Spleen (tissue), 11 donors: Measurements from ENCODE around the gene APOBEC3G. TPM values are rescaled to one million over a fixed set of nuclear protein-coding genes. Genes with fewer than 3 reads are reported as not detected.
"Not testable (repeated sequence)": the region's sequence is repeated elsewhere in the genome, so short reads cannot be mapped to it uniquely, and the experiment has no call there.

Experiments
- DNase-seq: peaks from one replicate; pipeline ENCODE4 v3.0.0-alpha.2; 2020
- H3K27ac ChIP-seq, 8 donors: fragments of 200-600 bp; sonication (generic) in 7 of 8; 1 replicate in 4 of 8; 2 replicates in 4 of 8; pipeline versions ENCODE4 v1.5.0 to v1.8.0; 2016 to 2021; ENCODE audit warnings: inconsistent platforms in 4 of 8, mild to moderate bottlenecking in 4 of 8, moderate library complexity in 1 of 8
- H3K27me3 ChIP-seq, 7 donors: fragments of 200-600 bp; sonication (generic) in 6 of 7; replicated peaks in 1 of 7; 1 replicate in 4 of 7; 2 replicates in 3 of 7; pipeline versions ENCODE4 v1.5.0 to v1.8.0; 2016 to 2021; ENCODE audit warnings: inconsistent platforms in 3 of 7, mild to moderate bottlenecking in 1 of 7
- H3K36me3 ChIP-seq, 6 donors: fragments of 200-600 bp; sonication (generic) in 5 of 6; 1 replicate in 4 of 6; 2 replicates in 2 of 6; pipeline versions ENCODE4 v1.5.0 to v1.8.0; 2016 to 2021; ENCODE audit warnings: inconsistent platforms in 2 of 6
- H3K4me1 ChIP-seq, 6 donors: fragments of 200-600 bp; sonication (generic) in 5 of 6; 1 replicate in 3 of 6; 2 replicates in 3 of 6; pipeline versions ENCODE4 v1.5.0 to v1.8.0; 2016 to 2021; ENCODE audit warnings: inconsistent platforms in 3 of 6
- H3K4me3 ChIP-seq, 8 donors: fragments of 200-600 bp; sonication (generic) in 7 of 8; 1 replicate in 4 of 8; 2 replicates in 4 of 8; pipeline versions ENCODE4 v1.5.0 to v1.8.0; 2016 to 2021; ENCODE audit warnings: inconsistent platforms in 4 of 8, mild to moderate bottlenecking in 4 of 8, moderate library complexity in 2 of 8
- H3K9me3 ChIP-seq, 8 donors: fragments of 200-600 bp; sonication (generic) in 7 of 8; 1 replicate in 4 of 8; 2 replicates in 4 of 8; pipeline versions ENCODE4 v1.5.0 to v1.8.0; 2016 to 2021; ENCODE audit warnings: inconsistent platforms in 4 of 8
- CTCF ChIP-seq, 11 experiments: fragments of 200-600 bp in 7 of 11; fragments of 450-650 bp in 4 of 11; sonication (generic) in 4 of 11; IDR thresholded peaks in 8 of 11; conservative IDR thresholded peaks in 3 of 11; 1 replicate in 7 of 11; 2 replicates in 4 of 11; pipeline versions ENCODE4 v1.4.0 to v1.8.0; 2016 to 2021; ENCODE audit warnings: antibody characterized with exemption in 11 of 11, inconsistent platforms in 4 of 11, mild to moderate bottlenecking in 1 of 11
- POLR2A ChIP-seq, 3 donors: fragments of 450-650 bp; IDR thresholded peaks; one replicate each; pipeline ENCODE4 v1.5.1; 2017; ENCODE audit warnings: antibody characterized with exemption in 3 of 3, mild to moderate bottlenecking in 1 of 3
- POLR2AphosphoS5 ChIP-seq, 3 donors: sonication (generic); formaldehyde crosslinking; IDR thresholded peaks; one replicate each; pipeline ENCODE4 v1.5.1; 2017; ENCODE audit warnings: antibody characterized with exemption in 3 of 3
- WGBS, 5 donors: extraction: QIAGEN DNeasy Blood & Tissue Kit in 3 of 5; methylation state at CpG; one replicate each; pipeline versions ENCODE4 v1.1.5 to v1.1.7; 2013 to 2018; 5-methylcytosine and 5-hydroxymethylcytosine counted together
- intact Hi-C: fragments of 100-400 bp; cut with DNase I; formaldehyde crosslinking; loops from one replicate; pipeline ENCODE4 v1.15.0; 2023; ENCODE audit warnings: low total_unique reads
- polyA plus RNA-seq, 3 donors: library from polyadenylated mRNA; stranded (reverse); fragments of 200-250 nt; gene quantifications; one replicate each; pipeline ENCODE4 v1.2.1, GENCODE V29; 2013
- total RNA-seq, 7 donors: library from RNA; depleted of rRNA in 3 of 7; stranded (reverse); fragments of >200 nt in 3 of 7; fragmentation: NEBNext Ultra II Directional in 4 of 7; extraction: Animal tissue kit (Norgen Biotek cat#: 25700) in 4 of 7; gene quantifications; one replicate each; pipeline versions ENCODE4 v1.1.0 to v1.2.1, GENCODE V29; 2016 to 2021
- donor health status: healthy with polysubstance abuse.
- donor health status: DM: no; HTN: no; CAD: no; lungs with moderate emphysema.
- donor health status: DM: no; HTN: no; CAD: no.
- donor health status: Bipolar disorder and iron deficiency.
- donor health status: healthy.
- donor health status: DM: no; HTN: no; CAD: no.
- donor health status: DM: yes; HTN: yes; CAD: no.

Gene APOBEC3G
- total and polyA plus RNA-seq, 10 donors = 44.3 to 72.8 (median 52.0) TPM

- DNase-seq, H3K27me3 ChIP-seq, H3K9me3 ChIP-seq: not testable (repeated sequence)
- intact Hi-C loops = loop anchor here (10.0 kb wide), 1 partner anchor 62 kb away; the partner anchor contains the start of gene APOBEC3C
- TF ChIP-seq POLR2AphosphoS5 (IDR thresholded peaks at IDR 0.05) = peak in 1 of 3 donors; percentile 12
- H3K4me3 ChIP-seq = peak overlapping the region in 5 of 8 donors; percentile 25 to 82 (median 60)
- H3K36me3 ChIP-seq = peaks cover 0 to 25% (median 6%) of the 10 kb centered on the region in 6 donors
- peaks cover 20 to 79% (median 57%) of the 10 kb centered on the region in 6 donors for H3K4me1 ChIP-seq
- 23 to 64% (median 37%) methylated on average over 9 to 22 of the region's 24 CpGs for WGBS, 5 donors
- peak overlapping the region; percentile 42 to 96 (median 90) for H3K27ac ChIP-seq
Observed at GRCh38 chr22:39076155-39077025, 685 bp upstream of the APOBEC3G start.

- intact Hi-C loops = loop anchor here (10.0 kb wide), 1 partner anchor 63 kb away; the partner anchor contains the start of gene APOBEC3C
- H3K27me3 ChIP-seq, H3K9me3 ChIP-seq, DNase-seq: not testable (repeated sequence)
- Histone ChIP-seq H3K4me1 (peaks cover 20 to 80% (median 56%) of the 10 kb centered on the region in 6 donors), H3K27ac (peak overlapping the region; percentile 36 to 96 (median 90)), H3K36me3 (peaks cover 0 to 41% (median 15%) of the 10 kb centered on the region in 6 donors), H3K4me3 (peak overlapping the region; percentile 46 to 82 (median 58))
- WGBS, 5 donors = 73 to 88% (median 83%) methylated on average over 12 of the region's 12 CpGs
Observed at GRCh38 chr22:39077912-39078311, 837 bp downstream of the APOBEC3G start.

GRCh38 chr22:39078329-39078728 is 1.3 kb downstream of the APOBEC3G start:
- peaks cover 20 to 82% (median 56%) of the 10 kb centered on the region in 6 donors for H3K4me1 ChIP-seq
- H3K27ac ChIP-seq = peak overlapping the region; percentile 36 to 96 (median 90)
- 79 to 88% (median 85%) methylated on average over 8 of the region's 8 CpGs for WGBS, 5 donors
- no peaks in the 10 kb centered on the region for H3K9me3 ChIP-seq
- intact Hi-C loops = loop anchor here (10.0 kb wide), 1 partner anchor 64 kb away; the partner anchor contains the start of gene APOBEC3C
- TF ChIP-seq POLR2A (IDR thresholded peaks at IDR 0.05) (no peak), POLR2AphosphoS5 (IDR thresholded peaks at IDR 0.05) (no peak), CTCF (IDR thresholded peaks at IDR 0.05 in 8 of 11, conservative IDR thresholded peaks at IDR 0.05 in 3 of 11) (no peak)
- no peaks in the 10 kb centered on the region for H3K27me3 ChIP-seq
- DNase-seq = no peak
- H3K4me3 ChIP-seq = peak overlapping the region in 7 of 8 donors; percentile 54 to 82 (median 60)
- peaks cover 0 to 45% (median 17%) of the 10 kb centered on the region in 6 donors for H3K36me3 ChIP-seq

GRCh38 chr22:39079054-39079637 is 2.1 kb downstream of the APOBEC3G start:
- H3K27ac ChIP-seq = peak overlapping the region in 5 of 8 donors; percentile 88 to 96 (median 91)
- WGBS, 5 donors = 75 to 85% (median 81%) methylated on average over 18 to 24 of the region's 24 CpGs
- intact Hi-C loops = loop anchor here (10.0 kb wide), 1 partner anchor 64 kb away; the partner anchor contains the start of gene APOBEC3C
- peak overlapping the region in 2 of 8 donors; percentile 60 to 82 for H3K4me3 ChIP-seq
- not testable (repeated sequence) for H3K9me3 ChIP-seq, H3K27me3 ChIP-seq, DNase-seq
- H3K4me1 ChIP-seq = peaks cover 20 to 84% (median 58%) of the 10 kb centered on the region in 6 donors
- peaks cover 0 to 53% (median 22%) of the 10 kb centered on the region in 6 donors for H3K36me3 ChIP-seq

- 53 to 67% (median 60%) methylated on average over 9 of the region's 9 CpGs for WGBS, 5 donors
- H3K4me1 ChIP-seq = peaks cover 20 to 83% (median 58%) of the 10 kb centered on the region in 6 donors
- H3K27me3 ChIP-seq = no peaks in the 10 kb centered on the region
- peak overlapping the region in 4 of 8 donors; percentile 12 to 91 (median 62) for H3K27ac ChIP-seq
- H3K4me3 ChIP-seq = peak overlapping the region in 1 of 8 donors; percentile 27
- intact Hi-C loops = no loop called here
- no peaks in the 10 kb centered on the region for H3K9me3 ChIP-seq
- DNase-seq = peak; percentile 77
- TF ChIP-seq POLR2AphosphoS5 (IDR thresholded peaks at IDR 0.05) = no peak
- no peak for TF ChIP-seq CTCF (IDR thresholded peaks at IDR 0.05 in 8 of 11, conservative IDR thresholded peaks at IDR 0.05 in 3 of 11)
- no peak for TF ChIP-seq POLR2A (IDR thresholded peaks at IDR 0.05)
- peaks cover 0 to 63% (median 24%) of the 10 kb centered on the region in 6 donors for H3K36me3 ChIP-seq
Observed at GRCh38 chr22:39080052-39080762, 3.1 kb downstream of the APOBEC3G start.
